GM12801 (cell line): ENCODE data around the gene DACH1.

Experiments used
- TF ChIP-seq, protein P1 (sequence below): IDR thresholded peaks from one replicate; pipeline ENCODE4 v1.5.1; 2011; ENCODE audit warnings: control low read depth; ENCODE audit not compliant: insufficient read length; ENCODE audit errors: extremely low read depth

Gene DACH1

DNA sequence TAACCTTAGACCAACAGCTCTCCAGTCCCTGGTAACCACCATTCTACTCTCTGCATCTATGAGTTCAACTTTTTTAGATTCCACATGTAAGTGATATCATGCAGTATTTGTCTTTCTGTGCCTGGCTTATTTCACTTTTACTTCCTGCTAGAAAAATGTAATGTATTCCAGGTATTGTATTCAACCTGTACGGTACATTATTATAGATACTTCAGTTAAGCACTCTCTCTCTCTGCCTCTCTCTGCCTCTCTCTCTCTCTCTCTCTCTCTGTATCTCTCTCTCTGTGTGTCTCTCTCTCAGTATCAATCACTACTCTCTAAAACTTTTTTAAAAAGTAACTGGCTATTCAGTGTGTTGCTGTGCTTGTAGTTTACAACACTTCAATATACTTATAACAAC is 8.4 kb downstream of the DACH1 start:
- TF ChIP-seq, protein P1, sequence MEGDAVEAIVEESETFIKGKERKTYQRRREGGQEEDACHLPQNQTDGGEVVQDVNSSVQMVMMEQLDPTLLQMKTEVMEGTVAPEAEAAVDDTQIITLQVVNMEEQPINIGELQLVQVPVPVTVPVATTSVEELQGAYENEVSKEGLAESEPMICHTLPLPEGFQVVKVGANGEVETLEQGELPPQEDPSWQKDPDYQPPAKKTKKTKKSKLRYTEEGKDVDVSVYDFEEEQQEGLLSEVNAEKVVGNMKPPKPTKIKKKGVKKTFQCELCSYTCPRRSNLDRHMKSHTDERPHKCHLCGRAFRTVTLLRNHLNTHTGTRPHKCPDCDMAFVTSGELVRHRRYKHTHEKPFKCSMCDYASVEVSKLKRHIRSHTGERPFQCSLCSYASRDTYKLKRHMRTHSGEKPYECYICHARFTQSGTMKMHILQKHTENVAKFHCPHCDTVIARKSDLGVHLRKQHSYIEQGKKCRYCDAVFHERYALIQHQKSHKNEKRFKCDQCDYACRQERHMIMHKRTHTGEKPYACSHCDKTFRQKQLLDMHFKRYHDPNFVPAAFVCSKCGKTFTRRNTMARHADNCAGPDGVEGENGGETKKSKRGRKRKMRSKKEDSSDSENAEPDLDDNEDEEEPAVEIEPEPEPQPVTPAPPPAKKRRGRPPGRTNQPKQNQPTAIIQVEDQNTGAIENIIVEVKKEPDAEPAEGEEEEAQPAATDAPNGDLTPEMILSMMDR = no peak

GRCh38 chr13:71856548-71857043 is 10.4 kb downstream of the DACH1 start:
- TF ChIP-seq, protein P1 = no peak

DNA sequence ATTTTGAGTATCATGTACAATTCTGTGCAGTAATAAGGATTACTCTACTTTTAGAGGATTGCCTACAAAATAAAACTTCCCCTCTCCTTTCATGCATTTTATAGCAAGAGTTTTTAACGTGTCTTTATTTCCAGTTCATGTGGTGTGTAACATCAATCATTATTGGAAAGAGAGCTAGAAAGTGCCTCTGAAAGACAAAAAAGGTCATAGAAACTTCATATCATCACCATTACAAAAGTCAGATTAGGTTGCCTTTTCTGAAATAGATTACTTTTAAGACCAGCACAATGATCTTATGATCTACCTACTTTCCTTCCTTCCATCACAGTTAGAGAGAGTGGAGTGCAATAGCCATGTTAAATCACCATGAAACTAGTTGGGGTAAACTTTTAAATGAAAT is 12.6 kb downstream of the DACH1 start:
- TF ChIP-seq, protein P1 = no peak

GRCh38 chr13:71853725-71854124 is 13.3 kb downstream of the DACH1 start:
- TF ChIP-seq, protein P1 = no peak

- TF ChIP-seq, protein P1 = no peak
Measured at GRCh38 chr13:71852736-71853135, 14.3 kb downstream of the DACH1 start.

- TF ChIP-seq, protein P1 = no peak
Measured at GRCh38 chr13:71851498-71852409, 15.2 kb downstream of the DACH1 start.

DNA sequence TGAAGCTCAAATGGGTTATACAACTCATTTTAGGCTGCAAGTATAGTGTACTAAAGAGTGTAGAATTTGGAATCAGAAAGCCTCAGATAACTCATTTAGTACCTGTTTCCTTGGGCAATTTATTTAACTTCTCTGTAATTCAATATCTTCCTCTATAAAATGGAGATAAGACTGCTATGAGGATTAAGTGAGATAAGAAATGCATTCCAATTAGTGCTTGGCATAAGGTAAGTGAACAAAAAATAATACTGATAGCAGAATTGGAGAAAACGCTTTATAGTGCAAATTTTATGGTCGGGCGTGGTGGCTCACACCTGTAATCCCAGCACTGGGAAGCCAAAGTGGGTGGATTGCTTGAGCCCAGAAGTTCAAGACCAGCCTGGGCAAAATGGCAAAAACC is 25.0 kb downstream of the DACH1 start:
- TF ChIP-seq, protein P1 = no peak
